ENCODE measurements around the gene NBEAL2.
"Not testable (repeated sequence)": the region's sequence is repeated elsewhere in the genome, so short reads cannot be mapped to it uniquely, and the experiment has no call there.

DNA sequence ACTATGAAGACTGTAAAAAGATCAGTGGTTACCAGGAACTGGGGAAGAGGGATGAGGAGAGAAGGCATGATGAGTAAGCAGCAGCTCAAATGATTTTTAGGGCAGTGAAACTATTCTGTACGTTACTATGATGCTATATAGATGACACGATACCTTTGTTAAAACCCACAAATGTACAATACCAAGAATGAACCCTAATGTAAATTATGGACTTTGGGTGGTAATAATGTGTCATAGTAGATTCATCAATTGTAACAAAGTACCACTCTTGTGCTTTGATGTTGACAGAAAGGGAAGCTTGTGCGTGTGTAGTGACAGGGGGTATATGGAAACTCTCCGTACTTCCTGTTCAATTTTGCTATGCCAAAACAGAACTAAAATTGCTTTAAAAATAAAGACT, 51.6 kb downstream of the NBEAL2 start:
- TF ChIP-seq, protein P1, sequence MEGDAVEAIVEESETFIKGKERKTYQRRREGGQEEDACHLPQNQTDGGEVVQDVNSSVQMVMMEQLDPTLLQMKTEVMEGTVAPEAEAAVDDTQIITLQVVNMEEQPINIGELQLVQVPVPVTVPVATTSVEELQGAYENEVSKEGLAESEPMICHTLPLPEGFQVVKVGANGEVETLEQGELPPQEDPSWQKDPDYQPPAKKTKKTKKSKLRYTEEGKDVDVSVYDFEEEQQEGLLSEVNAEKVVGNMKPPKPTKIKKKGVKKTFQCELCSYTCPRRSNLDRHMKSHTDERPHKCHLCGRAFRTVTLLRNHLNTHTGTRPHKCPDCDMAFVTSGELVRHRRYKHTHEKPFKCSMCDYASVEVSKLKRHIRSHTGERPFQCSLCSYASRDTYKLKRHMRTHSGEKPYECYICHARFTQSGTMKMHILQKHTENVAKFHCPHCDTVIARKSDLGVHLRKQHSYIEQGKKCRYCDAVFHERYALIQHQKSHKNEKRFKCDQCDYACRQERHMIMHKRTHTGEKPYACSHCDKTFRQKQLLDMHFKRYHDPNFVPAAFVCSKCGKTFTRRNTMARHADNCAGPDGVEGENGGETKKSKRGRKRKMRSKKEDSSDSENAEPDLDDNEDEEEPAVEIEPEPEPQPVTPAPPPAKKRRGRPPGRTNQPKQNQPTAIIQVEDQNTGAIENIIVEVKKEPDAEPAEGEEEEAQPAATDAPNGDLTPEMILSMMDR (IDR thresholded peaks at IDR 0.05): not testable (repeated sequence)
- TF ChIP-seq NR3C1 (CRISPR knock-in tag; conservative IDR thresholded peaks at IDR 0.05; ENCODE audit: low read depth); RORB (CRISPR knock-in tag; IDR thresholded peaks at IDR 0.05): not testable (repeated sequence)

All from WTC11 (cell line).